AG09319 (cell line): Measurements from ENCODE around the gene STK32B.
A peak's percentile ranks its signal among the peaks of the same experiment; 100 is the strongest.

Source experiments
- DNase-seq: peaks from one replicate; pipeline ENCODE4 v3.0.0-alpha.2; 2010; ENCODE audit warnings: low read depth; ENCODE audit errors: extremely low read depth
- CTCF ChIP-seq: IDR thresholded peaks from 2 replicates; pipeline ENCODE4 v1.5.1; 2011; ENCODE audit warnings: low read depth, mild to moderate bottlenecking, inconsistent platforms, low read length, moderate library complexity

The STK32B gene

GRCh38 chr4:5203309-5203992 lies 152.2 kb downstream of the STK32B start:
- no peak for DNase-seq
- no peak for TF ChIP-seq CTCF

- TF ChIP-seq CTCF = no peak
- DNase-seq = peak; percentile 32
These were observed 152.7 kb downstream of the STK32B start for GRCh38 chr4:5203993-5204310.

GRCh38 chr4:5204781-5205180 lies 153.5 kb downstream of the STK32B start:
- TF ChIP-seq CTCF = no peak
- no peak for DNase-seq

GRCh38 chr4:5206016-5206790 lies 154.9 kb downstream of the STK32B start:
- no peak for TF ChIP-seq CTCF
- DNase-seq = peak; percentile 54

- TF ChIP-seq CTCF = no peak
- DNase-seq = no peak
These were observed 158.6 kb downstream of the STK32B start for GRCh38 chr4:5209862-5210261.

- DNase-seq = no peak
- no peak for TF ChIP-seq CTCF
These were observed 160.1 kb downstream of the STK32B start for GRCh38 chr4:5211282-5211839.
